NCI-H2107 treated with DMSO at 0.1 percent for 48 hours (cell line): Measurements from ENCODE around the gene ATP5F1E.
A peak's percentile ranks its signal among the peaks of the same experiment; 100 is the strongest.
"Not testable (repeated sequence)": the region's sequence is repeated elsewhere in the genome, so short reads cannot be mapped to it uniquely, and the experiment has no call there.

ENCODE experiments used
- DNase-seq: peaks from one replicate; lab custom pipeline; 2025; ENCODE audit not compliant: unreplicated experiment; lab: John Stamatoyannopoulos, UW

Gene ATP5F1E

DNA sequence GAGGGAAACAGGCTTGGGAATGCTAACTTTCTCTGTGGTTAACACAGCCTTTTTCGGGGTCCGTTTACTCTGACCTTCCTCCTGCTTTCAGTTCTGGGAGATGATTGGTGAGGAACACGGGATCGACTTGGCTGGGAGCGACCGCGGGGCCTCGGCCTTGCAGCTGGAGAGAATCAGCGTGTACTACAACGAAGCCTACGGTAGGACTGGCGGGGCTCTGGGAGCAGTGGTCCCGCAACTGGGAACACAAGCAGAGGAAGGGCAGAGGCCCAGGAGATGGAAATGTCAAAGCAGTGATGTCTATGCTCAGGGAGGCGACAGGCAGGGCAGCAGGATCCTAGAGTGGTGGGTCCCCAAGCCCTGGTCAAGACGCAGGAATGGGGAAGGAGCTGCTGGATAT, 9.4 kb downstream of the ATP5F1E start:
- DNase-seq: no peak

DNA sequence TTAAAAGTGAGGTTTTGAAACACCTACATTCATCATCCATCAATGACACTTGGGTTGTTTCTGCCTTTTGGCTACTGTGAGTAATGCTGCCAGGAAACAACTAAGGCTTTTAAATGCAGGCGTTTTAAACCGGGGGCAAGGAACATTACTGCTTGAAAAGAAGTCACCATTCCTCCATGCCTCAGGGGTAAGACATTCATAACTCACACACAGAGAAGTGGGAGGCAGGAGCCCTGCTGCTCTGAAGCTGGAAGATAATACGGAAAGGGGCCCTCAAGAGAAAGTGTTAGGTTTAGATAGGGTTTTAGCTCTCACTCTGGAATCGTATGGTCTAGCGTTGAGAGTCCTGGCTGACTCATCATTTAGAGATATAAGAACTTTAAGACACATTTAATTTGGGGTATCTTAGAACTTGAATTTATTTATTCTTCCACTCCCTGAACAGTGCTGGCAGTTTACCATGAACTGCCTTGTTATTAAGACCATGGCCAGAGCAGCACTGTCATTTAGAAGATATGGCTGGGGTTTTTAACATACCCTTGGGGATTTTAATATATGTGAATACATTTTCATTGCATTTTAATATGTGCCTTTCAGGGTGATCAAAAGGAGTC, 11.1 kb downstream of the ATP5F1E start:
- DNase-seq: no peak

DNA sequence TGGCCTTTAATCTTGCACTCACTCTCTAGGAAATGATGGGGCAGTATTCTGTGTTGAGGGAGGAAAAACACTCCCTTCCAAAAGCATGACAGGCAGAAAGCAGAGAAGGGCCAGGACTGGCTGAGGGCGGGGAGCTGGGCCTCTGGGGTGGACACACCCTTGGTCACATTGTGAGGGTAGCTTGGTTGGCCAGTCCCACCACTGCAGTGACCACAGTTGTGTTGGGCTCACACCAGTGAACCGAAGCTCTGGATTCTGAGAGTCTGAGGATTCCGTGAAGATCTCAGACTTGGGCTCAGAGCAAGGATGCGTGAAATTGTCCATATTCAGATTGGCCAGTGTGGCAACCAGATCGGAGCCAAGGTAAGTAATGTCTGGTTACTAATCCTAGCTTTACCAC, 12.9 kb downstream of the ATP5F1E start, which contains the start of gene TUBB1:
Gene TUBB1, plus strand, starts transcription at position 213 of the 400 bp plus-strand sequence. Its CDS starts 94 bp downstream, at position 307.
- DNase-seq: no peak

DNA sequence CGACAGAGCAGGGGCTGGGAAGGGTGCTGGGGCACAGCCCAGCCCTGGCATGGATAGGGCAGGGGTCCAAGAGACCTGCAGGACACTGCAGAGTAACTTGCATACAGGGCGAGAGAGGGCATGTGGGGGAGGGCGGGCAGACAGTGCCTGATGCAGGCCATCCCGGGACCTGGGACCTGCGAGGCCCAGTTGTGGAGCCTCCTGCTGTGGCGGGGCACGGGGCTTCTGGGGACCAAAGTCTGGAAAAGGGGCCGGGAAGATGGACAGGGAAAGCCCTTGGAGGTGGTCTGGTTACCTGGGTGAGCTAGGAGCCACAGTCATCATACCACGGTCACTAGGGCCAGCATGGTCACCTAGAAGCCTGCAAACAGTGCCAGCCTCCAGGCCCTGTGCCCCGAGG, 13.3 kb downstream of the ATP5F1E start:
- DNase-seq: no peak

DNA sequence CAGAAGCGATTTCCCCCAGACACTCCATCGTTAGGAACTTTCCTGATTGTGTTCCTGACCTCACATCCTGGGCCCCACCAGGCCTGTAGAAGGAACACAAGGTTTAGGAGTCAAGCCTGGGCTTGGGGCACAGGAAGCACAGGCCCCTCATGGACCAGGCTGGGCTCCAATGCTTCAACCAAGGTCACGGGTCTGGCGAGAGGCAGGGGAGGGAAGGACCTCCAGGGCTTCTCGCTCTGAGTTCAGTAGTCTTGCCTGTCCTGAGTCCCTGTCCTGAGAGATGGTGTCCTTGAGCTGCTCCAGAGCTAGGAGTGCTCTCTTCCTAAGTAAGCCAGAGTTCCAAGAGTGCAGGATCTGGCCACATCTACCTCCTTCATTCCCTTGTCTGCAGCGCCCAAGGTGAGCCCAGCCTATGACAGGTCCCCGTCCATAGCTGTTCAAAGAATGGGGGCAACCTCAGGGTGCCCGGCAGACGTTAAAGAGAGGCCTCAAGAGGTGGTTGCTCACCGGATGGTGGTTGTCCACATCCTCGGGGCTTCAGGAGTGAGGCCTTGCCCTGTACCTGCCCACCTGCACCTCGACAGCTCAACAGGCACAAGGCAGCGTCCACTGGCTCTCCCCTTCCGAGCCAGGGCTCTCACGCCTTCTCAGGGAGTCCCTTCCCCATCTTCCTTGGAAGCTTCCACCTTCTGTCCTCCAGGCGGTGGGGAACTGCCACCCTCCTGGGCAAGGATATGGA, 14.5 kb downstream of the ATP5F1E start:
- DNase-seq: no peak

DNA sequence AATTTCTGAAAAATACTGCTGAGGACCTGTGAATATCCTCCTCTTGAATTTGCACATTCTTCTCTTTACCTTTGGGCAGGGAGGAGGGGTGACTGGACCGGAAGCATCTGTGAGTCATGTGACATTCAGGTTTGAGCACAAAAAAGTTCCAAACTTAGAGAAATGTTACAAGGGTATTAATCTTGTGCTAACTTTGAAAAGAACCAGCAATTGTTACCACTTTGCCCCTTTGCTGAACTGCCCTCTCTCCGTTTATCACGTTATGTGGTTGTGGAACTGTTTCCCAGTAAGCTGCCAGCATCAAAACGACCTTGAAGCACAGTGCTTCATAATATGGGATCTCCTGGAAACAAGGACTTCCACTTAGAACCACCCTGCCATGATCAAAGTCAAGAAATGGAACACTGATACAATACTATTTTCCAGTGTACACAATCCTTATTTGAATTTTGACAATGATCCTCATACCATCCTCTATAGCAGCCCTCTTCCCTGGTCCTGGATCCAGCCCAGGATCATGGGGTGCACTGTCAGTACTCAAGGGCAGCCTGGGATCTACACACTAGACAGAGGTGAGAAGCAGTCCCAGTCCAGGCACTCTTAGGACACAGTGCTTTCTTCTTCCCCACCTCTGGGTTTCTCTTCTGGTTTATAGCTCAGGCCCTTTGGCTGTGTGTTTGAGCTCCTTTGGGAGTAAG, 15.2 kb downstream of the ATP5F1E start:
- DNase-seq: no peak

DNA sequence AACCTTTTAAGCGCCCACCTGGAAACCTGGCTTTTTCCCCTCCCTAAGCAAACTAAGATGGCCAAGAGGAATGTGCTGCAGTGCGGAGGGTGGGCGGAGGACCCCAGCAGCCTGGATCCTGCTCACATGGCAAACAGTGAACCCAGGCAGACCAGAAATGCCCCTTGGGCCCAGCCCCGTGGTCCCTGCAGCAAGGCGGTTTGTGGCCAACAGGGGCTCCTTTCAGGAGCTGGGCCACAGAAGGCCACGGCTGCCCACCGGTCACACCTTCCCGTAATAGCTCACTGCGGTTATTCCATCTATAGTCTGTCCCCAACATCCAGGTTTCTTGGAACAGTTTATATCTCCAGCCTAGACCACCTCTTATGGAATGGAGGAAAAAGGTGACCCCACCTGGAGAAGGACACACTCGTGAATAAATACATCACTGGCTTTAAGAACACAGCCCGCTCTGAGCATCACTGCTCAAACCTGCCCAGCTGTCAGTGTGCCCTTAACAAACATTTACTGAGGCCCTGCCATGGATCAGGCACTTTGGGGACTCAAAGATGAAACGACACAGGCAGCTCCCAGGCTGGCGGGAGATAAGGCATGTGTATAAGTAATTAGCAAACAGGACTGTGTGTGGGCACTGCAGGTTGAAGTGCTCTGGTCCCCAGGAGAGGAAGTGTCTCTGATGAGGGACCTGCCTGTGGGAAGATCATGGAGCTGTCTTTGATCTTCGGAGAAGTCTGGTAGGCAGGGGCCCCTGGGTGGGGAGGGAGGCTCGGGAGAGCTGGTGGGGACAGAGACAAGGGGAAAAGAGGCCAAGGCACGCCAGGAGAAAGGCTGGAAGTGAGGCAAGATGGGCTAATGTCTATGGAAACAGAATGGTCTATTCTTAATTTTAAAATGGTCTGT, 16.1 kb downstream of the ATP5F1E start:
- DNase-seq: no peak

DNA sequence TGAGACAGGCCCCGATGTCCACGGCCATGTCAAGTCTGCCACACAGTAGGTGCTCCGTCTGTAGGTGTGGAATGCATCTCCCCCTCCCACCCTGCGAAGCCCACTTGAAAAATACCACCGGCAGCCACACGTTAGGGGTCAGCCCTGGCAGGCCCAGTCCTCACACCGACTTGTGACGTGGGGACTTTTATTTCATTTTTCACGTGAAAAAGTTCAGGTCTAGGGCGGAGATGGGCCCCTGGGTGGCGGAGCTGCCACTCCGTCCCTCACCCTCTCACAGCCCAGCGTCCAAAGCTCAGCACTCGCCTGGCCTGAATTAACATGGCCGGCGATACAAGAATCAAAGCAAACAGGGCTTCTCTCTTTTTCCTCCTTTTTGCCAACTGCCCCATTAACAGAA, 16.7 kb downstream of the ATP5F1E start:
- no peak for DNase-seq

DNA sequence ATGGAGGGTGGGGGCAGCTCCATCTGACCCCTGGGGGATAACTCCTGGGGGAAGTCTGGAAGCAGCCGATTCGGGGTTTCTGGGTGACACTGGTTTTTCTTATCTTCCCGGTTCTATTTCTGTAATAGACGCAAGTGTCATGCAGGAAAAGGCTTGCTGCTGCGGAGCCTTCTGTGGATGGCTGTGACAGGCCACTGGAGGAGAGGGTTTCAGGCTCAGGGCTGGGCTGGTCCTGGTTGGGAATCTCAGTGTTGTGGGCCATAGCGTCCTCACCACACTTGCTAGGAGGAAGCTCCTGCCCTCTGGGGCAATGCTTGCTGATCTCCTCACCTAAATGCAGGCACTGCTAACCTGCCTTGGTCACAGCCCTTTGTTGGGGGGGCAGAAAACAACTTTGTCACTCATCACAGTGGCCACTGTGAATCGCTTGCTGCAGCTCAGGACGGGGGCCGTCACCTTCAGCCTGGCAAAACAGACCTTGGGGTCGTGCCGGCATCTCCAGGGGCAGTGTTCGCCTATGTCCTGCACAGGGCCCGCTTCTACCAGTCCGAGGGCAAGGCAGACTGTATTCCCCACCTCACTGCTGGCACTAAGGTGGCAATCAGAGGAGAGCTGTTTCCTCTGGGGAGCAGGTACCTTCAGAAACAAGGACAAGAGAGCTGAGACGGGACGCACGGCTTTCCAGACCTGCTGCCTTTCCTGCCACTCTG, 17.3 kb downstream of the ATP5F1E start:
- DNase-seq: no peak

DNA sequence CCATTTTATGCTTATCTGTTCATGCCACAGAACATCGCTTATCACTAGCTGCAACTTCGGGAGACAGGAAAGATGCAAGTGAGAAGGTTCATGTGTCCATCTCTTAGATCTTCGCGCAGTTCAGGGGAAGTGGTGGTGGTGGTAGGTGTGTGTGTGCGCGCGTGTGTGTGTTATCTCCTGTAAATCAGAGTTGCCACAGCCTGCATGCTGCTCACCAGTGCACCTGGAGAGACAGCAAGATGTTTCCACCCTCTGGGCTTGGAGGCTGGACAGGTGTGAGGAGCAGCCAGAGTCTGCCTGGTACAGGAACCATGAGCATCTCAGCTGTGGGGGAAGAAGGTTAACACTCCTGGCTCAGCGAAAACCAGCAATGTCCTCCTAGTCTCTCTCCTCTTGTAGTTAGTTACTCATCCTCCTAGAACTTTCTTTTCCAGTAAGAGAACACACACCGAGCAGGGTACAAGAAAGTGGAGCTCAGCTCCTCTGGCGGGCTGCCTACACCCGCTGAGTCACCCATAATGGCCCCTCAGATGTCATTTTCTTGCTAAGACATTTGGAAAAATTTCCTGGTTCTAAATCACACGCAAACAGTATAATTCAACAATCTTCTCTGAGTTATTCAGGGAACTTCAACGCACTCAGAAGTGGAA, 18.1 kb downstream of the ATP5F1E start:
- DNase-seq: no peak

DNA sequence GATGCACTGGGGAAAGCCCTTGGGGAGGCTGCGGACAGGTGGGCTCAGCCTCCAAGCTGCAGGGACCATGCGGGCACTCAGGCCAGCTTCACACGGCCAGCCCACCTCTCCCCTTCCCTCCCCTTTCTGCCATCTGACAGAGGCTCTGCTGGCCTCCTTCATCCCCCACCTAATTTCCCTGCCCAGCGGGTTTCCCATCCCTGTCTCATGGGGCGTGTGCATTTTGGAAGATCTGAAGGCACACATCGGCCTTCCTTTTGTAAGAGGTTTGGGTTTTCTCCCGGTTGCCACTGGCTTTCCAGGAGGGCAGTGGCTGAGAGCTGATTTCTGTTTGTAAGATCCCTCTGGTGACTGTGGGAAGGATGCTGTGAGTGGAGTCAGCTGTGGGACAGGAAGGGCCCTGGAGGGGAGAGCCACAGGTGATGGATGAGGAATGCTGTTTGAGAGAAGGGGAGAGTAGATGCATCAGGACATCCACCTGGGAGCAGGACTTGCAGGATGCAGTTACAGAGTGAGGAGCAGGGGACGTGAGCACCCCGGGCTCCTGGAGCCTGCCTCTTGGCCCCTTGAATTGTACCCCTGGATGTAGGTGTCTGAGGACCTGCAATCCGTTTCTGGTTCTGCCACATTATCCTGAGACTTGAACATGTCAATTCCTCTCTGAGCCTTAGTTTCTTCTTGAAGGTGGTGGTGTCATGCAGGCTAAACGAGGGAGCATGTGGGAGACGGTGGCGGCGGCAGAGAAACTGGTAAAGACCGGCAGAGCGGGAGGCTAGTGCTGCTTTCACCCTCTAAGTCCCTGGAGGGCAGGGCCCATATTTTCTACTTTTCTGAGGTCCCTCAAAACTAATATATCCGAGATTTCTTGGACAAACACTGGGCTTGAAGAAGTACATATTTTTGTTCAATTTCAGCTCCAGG, 18.8 kb downstream of the ATP5F1E start:
- DNase-seq: no peak

DNA sequence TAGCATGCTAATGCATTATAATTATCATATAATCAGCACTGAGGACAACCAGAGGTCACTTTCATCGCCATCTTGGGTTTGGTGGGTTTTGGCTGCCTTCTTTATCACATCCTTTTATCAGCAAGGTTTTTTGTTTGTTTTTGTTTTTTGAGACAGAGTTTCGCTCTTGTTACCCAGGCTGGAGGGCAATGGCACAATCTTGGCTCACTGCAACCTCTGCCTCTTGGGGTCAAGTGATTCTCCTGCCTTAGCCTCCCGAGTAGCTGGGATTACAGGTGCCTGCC, 20.3 kb downstream of the ATP5F1E start:
- DNase-seq: not testable (repeated sequence)

DNA sequence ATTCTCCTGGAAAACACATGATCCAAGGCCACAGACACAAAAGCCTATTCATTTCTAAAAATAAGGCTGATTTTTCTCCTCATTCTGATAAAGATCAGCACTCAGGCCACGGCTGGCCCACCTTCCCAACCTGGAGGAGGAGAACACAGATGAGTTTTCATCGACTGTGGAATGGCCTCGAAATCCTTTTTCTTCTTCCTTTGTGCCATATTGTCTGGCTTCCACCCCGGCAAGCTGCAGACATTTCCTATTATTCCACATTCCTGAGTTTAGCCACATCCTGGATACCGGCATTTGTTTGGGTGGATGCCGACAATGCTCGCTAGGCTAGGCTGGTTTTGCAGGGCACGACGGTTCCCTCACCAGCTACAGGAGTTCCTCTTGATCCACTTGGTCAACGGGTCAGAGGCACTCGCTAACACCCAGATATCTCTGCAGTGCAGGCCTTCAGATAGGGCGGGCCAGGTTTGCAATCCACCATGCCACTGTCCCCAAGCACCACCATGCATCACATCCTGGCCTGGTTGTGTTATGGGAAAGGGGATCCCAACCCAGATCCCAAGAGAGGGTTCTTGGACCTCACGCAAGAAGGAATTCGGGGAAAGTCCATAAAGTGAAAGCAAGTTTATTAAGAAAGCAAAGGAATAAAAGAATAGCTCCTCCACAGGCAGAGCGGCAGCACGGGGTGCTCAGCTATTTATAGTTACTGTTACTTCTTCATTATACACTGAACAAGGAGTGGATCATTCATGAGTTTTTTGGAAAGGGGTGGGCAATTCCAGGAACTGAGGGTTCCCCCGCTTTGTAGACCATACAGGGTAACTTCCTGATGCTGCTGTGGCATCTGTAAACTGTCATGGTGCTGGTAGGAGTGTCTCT, 20.9 kb downstream of the ATP5F1E start:
- no peak for DNase-seq

DNA sequence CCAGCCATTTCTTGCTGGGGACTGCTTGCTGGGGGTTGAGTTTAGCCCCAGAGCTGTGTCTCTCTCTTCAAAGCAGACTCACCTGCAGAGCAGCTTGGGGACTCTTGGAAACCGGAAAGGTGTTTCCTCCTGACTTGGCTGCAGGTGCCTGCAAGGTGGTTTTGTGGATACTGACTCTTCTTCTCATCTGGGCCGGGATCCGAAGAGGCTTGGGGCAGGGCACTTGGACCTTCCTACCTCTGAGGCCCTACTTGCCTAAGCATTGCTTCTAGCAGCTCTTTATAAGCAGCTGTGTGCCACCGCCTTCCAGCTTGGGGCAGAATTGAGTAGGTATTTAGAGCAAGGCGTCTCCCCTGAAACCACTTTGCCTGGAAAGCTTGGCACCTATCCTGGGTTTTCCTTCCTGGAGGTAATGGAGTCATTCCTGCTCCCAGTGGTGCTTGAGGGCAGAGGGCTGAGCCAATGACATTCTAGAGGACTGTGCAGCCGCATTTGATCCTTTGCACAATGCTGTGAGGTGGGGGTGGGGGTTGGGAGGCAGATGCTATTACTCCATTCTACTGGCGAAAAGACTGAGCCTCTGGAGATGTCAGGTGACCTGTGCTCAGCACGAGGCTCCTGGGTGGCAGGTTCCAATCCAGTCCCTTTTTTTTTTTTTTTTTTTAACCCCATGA, 21.7 kb downstream of the ATP5F1E start:
- DNase-seq: peak; percentile 11

DNA sequence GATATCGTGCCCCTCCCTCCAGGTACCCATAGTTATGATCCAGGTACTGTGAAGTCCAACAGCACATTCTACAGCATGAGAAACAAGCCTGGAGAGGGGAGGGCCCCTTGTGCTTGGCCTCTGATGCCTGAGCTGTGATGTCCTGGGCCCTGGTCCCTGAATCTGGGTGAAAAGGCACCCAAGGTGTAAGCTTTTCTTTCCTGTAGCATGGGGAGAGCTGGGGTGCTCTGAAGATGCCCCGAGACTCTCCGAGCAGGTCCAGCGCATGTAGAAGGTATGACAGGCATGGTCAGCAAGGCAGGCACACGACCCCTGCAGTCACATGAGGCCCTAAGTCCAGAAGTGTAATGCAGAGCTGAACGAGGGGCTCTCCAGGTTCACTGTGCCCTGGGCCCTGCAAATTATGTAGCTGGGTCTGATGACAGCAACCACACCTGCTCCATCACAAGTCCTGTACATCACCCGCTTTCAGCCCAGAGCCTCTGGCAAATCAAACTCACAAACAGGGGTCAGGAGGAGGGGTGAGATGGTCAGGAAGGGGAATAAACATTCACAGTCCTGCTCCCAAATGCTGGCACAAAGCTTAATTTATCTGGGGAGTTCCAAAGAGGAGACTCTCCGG, 23.3 kb downstream of the ATP5F1E start:
- DNase-seq: no peak

DNA sequence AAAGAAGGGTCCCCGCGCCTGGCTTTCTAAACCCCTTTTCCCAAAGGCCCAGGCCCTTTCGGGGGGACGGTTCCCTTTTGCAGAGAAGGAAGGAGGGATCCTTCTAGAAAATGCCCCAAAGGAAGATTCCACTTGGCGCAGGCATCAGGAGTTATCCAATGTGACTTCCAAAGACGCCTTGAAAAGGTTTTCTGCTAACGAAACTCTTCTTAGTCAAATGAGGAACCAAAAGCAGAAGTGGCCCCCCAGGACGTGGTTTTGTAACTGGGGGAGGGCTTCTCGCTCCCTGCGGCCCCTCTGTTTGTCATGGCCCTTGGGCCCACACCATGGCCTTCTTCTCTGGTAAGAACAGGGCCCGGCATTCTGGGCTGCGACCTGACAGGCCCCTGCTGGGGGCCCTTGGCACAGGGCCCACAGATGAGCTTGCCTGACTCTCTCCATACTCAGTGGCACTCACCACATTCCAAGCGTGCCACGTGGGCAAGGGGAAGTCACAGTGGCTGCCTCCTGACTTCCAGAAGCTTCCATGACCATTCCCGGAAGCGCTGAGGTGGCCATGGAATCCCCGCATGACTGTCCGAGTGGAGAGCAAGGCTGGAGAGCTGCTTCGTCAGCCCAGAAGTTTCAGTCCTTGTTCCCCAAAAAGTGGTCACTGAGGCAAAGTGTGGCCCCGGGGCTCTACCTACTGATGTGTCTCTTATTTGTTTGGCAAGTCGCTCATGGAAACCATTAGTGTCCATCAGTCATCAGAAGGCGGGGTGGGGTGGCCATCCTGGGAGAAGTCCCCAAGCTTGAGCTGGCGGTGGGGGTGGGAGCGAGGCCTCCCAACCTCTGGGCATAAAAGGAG, 24.2 kb downstream of the ATP5F1E start:
- no peak for DNase-seq
